Fibroblast of skin of left biceps (primary cell): ENCODE measurements around the gene LETM1.

ENCODE experiments used
- DNase-seq, 2 experiments: peaks; one replicate each; pipeline ENCODE4 v3.0.0-alpha.2; 2013; ENCODE audit warnings: low read depth in 2 of 2

Gene LETM1

DNA sequence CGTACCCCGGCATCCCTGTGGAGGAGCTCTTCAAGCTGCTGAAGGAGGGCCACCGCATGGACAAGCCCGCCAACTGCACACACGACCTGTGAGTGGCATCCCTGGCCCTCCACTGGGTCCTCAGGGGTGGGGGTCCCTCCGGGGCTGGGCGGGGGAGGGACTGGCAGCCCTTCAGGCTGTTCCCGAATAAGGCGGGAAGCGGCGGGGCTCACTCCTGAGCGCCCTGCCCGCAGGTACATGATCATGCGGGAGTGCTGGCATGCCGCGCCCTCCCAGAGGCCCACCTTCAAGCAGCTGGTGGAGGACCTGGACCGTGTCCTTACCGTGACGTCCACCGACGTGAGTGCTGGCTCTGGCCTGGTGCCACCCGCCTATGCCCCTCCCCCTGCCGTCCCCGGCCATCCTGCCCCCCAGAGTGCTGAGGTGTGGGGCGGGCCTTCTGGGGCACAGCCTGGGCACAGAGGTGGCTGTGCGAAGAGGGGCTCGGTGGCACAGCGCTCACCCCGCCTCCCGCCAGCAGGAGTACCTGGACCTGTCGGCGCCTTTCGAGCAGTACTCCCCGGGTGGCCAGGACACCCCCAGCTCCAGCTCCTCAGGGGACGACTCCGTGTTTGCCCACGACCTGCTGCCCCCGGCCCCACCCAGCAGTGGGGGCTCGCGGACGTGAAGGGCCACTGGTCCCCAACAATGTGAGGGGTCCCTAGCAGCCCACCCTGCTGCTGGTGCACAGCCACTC lies 49.2 kb downstream of the LETM1 start:
- no peak for DNase-seq

DNA sequence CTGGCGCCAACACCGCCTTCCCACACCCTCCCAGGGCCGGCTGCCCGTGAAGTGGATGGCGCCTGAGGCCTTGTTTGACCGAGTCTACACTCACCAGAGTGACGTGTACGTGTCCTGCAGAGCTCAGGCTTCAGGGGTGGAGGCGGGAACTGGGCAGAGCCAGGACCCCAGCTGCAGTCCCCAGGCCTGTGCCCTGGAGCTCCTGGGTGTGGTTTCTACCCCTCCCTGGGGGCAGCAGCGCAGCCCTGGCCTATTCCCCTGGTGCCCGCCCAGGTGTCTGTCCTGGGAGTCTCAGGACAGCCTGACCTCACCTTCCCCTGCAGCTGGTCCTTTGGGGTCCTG lies 49.8 kb downstream of the LETM1 start:
- no peak for DNase-seq

DNA sequence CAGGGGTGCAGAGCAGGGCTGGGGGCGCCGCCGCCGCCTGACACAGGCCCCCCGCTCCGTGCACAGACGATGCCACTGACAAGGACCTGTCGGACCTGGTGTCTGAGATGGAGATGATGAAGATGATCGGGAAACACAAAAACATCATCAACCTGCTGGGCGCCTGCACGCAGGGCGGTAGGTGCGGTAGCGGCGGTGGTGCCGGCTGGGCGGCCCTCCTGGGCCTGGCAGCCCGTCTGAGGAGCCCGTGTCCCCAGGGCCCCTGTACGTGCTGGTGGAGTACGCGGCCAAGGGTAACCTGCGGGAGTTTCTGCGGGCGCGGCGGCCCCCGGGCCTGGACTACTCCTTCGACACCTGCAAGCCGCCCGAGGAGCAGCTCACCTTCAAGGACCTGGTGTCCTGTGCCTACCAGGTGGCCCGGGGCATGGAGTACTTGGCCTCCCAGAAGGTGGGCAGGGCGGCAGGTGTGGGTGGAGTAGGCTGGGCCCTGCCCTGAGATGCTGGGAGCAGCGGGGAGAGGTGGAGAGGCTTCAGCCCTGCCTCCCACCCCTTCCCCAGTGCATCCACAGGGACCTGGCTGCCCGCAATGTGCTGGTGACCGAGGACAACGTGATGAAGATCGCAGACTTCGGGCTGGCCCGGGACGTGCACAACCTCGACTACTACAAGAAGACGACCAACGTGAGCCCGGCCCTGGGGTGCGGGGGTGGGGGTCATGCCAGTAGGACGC lies 50.3 kb downstream of the LETM1 start:
- no peak for DNase-seq

DNA sequence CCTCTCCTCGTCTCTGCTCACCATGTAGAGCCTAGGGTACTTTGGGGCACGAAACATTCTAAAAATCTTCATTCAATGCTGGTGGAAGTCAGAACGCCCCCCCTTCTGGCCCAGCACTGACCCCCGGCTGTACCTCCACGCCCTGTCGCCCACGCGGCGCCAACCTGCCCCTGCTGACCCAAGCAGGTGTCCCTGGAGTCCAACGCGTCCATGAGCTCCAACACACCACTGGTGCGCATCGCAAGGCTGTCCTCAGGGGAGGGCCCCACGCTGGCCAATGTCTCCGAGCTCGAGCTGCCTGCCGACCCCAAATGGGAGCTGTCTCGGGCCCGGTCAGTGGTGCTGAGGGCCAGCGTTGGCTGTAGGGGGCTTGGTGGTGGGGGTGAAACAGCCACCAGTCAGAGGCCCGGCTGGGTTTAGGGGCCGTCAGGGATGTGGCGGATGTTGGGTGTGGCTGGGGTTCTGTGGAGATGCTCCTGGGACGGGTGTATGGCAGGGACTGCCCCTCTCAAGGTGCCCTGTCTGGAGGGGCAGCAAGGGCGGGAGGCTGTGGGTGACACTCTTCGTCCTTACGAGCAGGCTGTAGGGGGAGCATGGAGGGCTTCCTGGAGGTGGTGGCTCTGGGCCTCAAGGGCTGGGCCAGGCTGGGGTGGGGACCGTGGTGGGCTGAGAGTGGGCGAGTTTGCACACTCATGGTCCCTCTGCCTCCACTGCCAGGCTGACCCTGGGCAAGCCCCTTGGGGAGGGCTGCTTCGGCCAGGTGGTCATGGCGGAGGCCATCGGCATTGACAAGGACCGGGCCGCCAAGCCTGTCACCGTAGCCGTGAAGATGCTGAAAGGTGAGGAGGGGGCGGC lies 51.1 kb downstream of the LETM1 start:
- no peak for DNase-seq

DNA sequence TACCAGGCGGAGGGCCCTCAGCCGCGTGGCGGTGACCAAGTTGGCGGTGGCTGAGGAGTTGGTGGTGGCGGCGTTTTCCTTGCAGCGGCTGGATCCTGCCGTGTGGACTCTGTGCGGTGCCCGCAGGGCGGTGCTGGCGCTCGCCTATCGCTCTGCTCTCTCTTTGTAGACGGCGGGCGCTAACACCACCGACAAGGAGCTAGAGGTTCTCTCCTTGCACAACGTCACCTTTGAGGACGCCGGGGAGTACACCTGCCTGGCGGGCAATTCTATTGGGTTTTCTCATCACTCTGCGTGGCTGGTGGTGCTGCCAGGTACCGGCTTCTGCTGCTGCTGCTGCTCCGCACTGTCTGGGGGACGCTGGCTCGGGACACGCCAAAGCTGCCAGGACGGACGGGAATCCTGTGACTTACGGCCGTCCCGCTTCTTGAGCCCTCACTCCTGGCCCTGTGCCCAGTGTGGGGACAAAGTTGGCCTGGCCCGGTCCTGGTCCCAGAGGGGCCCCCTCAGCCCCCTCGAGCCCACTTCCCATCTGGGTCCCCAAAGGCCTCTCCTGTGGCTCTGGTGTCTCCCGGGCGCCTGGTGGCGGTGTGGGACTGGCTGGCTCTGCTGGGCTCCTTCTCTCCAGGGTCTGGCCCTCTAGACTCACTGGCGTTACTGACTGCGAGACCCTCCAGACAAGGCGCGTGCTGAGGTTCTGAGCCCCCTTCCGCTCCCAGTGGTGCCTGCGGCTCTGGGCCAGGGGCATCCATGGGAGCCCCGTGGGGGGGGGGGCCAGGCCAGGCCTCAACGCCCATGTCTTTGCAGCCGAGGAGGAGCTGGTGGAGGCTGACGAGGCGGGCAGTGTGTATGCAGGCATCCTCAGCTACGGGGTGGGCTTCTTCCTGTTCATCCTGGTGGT lies 52.2 kb downstream of the LETM1 start:
- DNase-seq: no peak

DNA sequence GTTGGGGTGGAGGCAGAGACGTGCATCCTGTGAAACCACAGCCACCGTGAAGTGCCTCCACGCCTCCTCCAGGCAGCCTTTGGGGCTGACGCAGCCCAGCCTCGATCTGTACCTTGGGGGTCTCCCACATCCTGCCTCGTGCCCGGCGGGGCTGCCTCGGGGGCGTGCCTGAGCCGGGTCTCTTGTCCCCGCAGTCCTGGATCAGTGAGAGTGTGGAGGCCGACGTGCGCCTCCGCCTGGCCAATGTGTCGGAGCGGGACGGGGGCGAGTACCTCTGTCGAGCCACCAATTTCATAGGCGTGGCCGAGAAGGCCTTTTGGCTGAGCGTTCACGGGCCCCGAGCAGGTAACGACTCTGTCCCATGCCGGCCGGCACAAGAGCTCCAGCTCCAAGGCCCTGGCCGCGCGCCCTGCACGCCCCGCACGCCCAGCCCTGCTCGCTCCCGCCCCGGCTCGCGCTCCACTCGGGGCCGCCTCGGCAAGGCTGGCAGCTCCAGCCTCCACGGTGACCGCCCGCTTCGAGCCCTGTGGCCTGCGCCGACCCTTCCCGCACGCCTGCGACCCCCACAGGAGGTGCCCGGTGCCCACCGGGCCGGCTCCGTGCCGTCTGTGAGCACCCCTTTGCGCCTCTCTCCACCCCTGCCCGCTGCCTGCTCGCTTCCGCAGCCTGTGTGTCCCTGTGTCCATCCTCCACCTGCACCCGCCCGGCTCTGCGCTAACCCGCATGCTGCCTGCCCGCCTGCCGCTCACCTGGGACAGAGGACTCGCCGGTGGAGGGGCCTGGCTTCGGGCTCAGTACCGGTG lies 53.0 kb downstream of the LETM1 start:
- DNase-seq: no peak

DNA sequence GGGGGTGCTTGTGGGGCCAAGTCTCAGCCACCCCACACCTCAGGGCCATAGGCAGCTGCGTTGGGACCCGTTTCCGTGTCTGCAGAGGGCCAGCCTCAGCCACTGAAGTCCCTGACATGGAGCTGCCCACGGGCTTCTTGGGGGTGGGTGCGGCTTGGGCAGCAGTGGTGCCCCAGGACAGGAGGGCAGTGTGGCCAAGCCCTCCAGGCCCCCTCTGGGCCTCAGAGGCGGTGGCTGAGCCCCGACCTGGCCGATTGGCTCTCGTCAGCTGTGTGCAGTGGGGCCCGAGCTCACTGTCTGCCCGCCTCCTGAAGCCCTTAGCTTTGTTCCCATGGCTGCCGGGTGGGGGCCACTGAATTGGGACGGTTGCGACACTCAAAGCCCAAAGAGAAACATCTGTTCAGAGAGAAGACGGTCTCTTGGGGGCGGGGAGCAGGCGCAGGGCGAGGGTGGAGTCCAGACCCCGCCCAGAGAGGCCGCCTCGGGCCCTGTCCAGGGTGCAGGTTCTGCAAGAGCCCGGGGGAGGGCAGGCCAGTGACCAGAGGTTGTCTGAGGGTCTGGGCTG lies 53.7 kb downstream of the LETM1 start:
- peak in 1 of 2 experiments; percentile 6 for DNase-seq

DNA sequence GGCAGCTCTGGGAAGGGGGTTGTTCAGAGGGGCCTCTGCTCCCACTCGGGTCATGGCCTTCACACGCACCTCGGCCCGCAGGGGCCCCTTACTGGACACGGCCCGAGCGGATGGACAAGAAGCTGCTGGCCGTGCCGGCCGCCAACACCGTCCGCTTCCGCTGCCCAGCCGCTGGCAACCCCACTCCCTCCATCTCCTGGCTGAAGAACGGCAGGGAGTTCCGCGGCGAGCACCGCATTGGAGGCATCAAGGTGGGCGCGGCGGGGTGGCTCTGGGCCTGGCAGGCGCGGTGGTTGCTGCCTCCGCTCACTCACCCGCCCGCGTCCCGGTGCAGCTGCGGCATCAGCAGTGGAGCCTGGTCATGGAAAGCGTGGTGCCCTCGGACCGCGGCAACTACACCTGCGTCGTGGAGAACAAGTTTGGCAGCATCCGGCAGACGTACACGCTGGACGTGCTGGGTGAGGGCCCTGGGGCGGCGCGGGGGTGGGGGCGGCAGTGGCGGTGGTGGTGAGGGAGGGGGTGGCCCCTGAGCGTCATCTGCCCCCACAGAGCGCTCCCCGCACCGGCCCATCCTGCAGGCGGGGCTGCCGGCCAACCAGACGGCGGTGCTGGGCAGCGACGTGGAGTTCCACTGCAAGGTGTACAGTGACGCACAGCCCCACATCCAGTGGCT lies 54.5 kb downstream of the LETM1 start:
- no peak for DNase-seq

DNA sequence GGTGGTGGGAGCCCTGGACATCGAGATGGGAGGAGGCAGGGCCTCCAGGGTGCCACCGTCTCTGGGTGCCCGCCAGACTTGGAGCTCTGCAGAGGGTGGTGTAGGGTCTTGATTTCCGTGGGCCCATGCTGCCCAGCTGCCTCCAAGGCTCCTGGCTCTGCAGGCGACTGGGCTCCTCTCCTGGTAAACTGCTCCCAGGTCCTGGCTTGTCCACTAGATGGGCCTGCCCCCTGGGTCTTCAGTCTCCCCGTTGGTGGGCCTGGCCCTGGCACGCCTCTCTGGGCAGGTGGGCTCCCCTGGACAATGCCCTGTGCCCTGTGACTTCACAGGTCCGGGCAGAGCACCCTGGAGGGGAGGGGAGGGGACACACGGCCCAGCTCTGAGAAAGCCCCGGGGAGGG lies 55.2 kb downstream of the LETM1 start:
- no peak for DNase-seq

DNA sequence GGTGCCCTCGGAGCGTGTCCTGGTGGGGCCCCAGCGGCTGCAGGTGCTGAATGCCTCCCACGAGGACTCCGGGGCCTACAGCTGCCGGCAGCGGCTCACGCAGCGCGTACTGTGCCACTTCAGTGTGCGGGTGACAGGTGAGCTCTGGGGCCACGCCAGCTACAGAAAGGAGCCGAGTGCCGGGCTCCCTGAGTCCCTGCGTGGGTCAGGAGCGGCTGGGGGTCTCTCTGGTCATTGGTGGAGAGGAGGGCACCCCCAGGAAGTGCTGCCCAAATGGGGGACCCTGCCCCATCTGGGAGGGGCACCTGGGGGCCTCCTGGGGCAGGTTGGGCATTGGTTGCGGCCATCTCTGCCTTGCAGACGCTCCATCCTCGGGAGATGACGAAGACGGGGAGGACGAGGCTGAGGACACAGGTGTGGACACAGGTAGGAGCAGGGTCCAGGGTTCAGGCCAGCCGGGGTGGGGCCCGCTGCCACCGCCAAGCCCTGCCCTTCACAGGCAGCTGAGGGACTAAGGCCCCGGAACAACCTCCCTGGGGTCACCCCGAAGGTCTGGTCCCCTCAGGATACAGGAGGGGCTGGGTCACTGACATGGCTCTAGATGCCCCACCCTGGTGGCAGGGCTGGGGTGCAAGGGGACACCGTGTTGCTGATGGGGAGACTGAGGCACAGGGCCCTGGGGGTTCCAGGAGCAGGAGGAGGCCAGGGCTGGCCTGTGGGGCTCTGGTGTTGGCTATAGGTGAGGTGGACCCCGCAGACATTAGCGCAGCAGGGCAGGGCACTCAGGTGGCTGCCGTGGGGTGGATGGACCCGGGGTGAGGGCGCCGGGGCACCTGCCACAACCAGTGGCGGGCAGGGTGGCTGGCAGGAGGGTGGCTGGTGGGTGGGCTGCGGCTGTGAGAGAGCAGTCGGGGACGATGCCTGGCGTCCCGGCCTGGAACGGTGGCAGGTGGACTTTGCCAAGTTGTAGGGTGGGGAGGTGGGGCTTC lies 56.3 kb downstream of the LETM1 start:
- DNase-seq: no peak

DNA sequence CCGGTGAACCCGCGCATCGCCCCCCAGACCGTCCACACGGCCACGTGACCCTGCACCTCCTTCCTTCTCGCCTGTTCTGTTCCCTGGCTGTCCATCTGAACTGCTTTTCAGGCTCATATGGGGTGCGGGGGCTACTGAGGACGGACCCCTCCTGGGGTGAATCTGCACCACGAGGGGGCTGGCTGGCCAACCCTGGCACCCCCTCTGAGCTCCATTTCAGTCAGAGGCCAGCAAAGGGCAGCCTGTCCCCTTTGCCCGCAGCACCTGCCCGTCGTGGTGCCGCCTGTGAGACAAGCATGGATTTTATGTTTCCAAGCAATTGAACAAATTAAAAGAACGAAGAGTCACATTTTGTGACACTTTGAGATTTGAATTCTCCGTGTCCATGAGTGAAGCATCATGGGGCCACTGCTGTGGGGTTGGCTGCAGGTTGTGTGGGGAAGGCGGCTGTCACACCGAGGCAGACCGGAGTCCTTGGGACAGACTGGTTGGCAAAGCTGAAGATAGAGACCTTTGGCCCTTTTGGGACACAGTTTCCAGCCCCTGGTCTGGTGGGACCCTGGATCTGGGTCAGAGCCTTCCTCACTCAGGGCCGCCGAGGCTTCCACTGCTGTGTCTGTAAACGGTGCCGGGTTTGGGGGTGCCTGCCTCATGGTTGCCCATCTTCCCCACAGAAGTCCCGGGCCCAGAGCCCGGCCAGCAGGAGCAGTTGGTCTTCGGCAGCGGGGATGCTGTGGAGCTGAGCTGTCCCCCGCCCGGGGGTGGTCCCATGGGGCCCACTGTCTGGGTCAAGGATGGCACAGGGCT lies 57.2 kb downstream of the LETM1 start:
- no peak for DNase-seq

DNA sequence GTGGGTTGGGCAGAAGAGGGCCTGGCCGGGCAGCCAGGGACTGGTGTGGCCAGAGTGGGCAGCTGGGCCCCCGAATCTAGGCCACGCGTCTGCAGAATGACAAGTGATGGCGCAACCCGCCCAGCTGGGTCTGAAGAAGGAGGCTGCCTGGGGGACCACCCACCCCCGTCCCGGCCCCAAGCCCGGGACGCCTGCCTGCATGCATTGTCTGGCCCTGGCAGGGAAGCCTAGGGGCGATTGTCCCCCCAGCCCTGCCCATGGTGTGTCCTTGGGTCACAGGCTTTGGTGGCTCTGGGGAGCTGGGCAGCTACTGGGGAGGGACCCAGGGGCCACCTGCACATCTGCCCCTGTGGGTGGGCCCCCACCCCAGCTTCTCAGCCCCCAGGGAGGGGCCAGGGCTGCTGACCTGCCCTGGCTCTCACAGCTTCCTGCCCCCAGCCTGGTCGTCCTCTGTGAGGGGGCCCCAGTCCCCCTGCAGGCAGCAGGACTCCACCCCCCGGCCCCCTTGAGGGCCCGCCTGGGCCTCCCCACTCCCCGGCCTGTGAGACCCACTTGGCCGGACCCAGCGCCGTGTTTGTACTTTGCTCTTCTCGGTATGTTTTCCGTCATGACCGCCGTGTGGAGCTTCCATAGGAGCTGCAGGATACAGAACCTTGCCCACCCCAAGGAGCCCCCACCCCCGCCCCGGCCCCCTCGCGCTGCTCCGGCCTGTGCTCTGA lies 57.9 kb downstream of the LETM1 start:
- no peak for DNase-seq

DNA sequence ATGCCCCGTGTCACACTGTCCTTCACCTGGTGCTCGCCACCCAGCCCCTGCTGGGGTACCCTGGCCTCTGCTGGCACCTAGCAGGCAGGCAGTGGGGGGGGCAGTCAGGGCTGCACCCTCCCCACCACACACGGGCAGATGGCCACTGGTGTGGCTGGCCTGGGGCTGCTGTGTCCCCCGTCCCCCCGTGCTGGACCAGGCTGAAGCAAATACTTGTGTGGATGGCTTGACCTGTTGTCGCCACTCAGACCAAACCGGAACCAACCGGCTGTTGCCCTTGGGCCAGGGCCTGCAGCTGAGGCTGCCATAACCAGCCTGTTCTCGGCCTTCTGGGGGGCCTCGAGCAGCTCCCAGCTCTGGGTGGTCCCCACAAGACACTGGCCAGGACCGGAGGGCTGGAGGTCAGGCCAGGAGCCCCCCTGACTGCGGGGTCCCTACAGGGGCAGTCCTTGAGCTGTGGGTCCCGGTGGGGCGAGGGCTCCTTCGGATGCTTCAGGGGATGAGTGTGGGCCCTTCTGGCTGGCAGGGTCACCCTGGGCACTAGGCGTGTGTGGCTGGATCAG lies 58.6 kb downstream of the LETM1 start:
- DNase-seq: no peak

DNA sequence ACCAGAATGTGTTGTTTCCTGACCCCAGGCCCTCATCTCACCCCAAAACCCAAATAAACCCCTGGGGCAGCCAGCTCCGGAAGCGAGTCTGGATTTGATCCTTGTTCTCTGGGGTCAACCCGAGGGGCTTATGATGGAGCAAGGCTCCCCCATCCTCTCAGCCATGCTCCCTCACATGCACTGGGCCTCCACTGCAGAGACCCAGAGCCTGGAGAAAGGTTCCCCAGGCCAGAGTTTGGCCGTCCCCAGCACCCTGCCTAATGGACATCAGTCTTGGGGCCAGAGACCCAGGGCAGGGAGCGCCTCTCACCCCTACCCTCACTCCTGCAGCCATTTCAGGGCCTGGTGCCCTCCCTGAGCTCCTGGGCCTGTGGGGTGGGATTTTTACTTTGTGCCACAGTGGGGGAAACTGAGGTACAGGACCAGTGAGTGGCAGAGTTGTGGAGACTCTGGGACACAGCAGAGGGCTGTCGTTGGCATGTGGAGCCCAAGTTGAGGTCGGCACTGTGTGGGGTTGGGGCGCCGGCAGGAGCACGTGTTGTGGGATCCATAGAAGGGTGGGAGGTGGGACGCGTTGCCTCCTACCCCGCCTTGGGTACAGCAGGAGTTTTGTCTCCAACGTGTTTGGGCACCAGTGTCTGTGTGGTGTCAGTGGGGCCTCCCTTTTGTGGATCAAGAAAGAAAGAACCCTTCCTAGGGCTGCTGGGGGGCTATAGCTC lies 59.3 kb downstream of the LETM1 start:
- no peak for DNase-seq

DNA sequence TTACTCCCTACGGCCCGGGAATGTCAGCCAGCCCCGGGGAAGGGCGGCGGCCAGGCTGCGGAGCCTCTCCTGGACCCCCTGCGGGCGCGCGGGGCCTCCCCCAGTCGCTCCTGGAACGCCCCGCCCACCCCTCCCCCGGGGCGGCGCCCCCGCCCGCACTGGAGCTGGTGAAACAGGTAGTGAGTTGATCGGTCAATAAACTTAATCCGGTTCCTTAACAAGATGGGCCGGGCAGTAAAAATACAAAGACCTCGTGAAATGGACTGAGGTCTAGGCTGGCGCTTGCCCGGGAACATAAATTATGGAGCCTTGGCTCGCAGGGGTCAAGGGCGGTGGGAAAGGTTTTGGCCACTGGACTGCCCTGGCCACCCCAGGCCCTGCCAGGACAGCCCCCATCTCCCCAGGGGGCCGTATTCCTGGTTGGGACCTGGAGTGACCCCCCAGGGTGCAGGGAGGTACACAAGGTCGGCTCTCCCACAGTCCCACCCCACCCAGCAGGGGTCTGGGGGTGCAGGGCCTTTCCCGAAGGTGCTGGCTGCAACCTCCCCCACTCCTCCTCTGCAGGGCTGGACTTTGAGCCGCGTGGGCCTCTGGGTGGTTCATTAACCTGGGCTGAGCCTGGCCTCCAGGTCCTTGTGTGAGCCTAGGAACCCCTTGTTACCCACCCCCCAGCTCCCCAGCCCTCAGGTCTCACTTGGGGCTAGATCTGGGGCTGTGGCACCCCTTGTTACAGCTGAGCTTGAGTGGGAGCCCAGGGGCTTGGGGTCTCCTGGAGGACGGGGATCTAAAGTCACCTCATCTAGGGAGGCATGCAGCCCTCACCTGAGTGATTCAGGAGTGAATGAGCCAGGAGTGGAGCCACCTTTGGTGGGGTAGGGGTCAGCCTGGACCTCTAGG lies 60.4 kb downstream of the LETM1 start:
- no peak for DNase-seq
